ENCODE measurements around the gene AKR7A2.

GRCh38 chr1:19255288-19255687 lies 56.7 kb downstream of the AKR7A2 start:
- TF ChIP-seq EZH2 (IDR thresholded peaks at IDR 0.05; ENCODE audit: insufficient read depth, low read length) = no peak
- TF ChIP-seq CTCF (IDR thresholded peaks at IDR 0.05; ENCODE audit: insufficient read depth, low read depth, low read length) = no peak
